Mucosa of descending colon (tissue), 3 donors: ENCODE results near the gene SLC17A4. TPM values are rescaled to one million over a fixed set of nuclear protein-coding genes. Genes with fewer than 3 reads are reported as not detected.

Experiments
- ATAC-seq: fragments of 200-7000 bp; cut with Tn5 transposase; one replicate; pipeline ENCODE4 v1.9.1; 2020; ENCODE audit warnings: mild to moderate bottlenecking, moderate library complexity
- DNase-seq, 3 donors: peaks; one replicate each; pipeline ENCODE4 v3.0.0-alpha.2; 2020
- H3K36me3 ChIP-seq: fragments of 200-600 bp; one replicate; pipeline ENCODE4 v1.8.0; 2021; ENCODE audit warnings: low read depth, mild to moderate bottlenecking
- H3K4me1 ChIP-seq: fragments of 200-600 bp; one replicate; pipeline ENCODE4 v1.8.0; 2021; ENCODE audit warnings: low read depth, mild to moderate bottlenecking
- H3K4me3 ChIP-seq: fragments of 200-600 bp; one replicate; pipeline ENCODE4 v1.8.0; 2021; ENCODE audit warnings: mild to moderate bottlenecking
- H3K9me3 ChIP-seq: fragments of 200-600 bp; one replicate; pipeline ENCODE4 v1.8.0; 2021; ENCODE audit warnings: mild to moderate bottlenecking
- CTCF ChIP-seq: fragments of 200-600 bp; IDR thresholded peaks from one replicate; pipeline ENCODE4 v1.8.0; 2022; ENCODE audit warnings: antibody characterized with exemption, mild to moderate bottlenecking
- intact Hi-C, 2 donors: fragments of 100-400 bp; cut with DNase I in 1 of 2; cut with micrococcal nuclease in 1 of 2; formaldehyde crosslinking; loops; one replicate each; pipeline versions ENCODE4 v1.11.0 to v1.11.1; 2022; cut with DNase I, micrococcal nuclease
- total RNA-seq, 3 donors: library from RNA; stranded (reverse); fragmentation: NEBNext Ultra II Directional in 2 of 3; extraction: Animal tissue kit (Norgen Biotek cat#: 25700) in 2 of 3; gene quantifications; one replicate each; pipeline versions ENCODE4 v1.2.1 to v1.2.4, GENCODE V29; 2021 to 2023
- donor health status: DM: no; HTN: no; CAD: no; lungs with moderate emphysema.
- donor health status: DM: no; HTN: no; CAD: no.
- donor health status: DM: no; HTN: yes; CAD: no.

The SLC17A4 gene
- total RNA-seq, 3 donors from 2014 or later = 30.2 to 107 (median 40.1) TPM

GRCh38 chr6:25781134-25781533 is 26.6 kb downstream of the SLC17A4 start:
- intact Hi-C loops = no loop called here
- no peak for ATAC-seq
- Histone ChIP-seq H3K9me3 (no peaks in the 10 kb centered on the region), H3K4me3 (no peak overlapping the region), H3K4me1 (no peaks in the 10 kb centered on the region), H3K36me3 (no peaks in the 10 kb centered on the region)
- TF ChIP-seq CTCF = no peak
- no peak for DNase-seq

GRCh38 chr6:25787428-25787827 is 32.9 kb downstream of the SLC17A4 start:
- H3K36me3 ChIP-seq = no peaks in the 10 kb centered on the region
- intact Hi-C loops = no loop called here
- no peaks in the 10 kb centered on the region for H3K4me1 ChIP-seq
- TF ChIP-seq CTCF = no peak
- H3K4me3 ChIP-seq = no peak overlapping the region
- ATAC-seq = no peak
- H3K9me3 ChIP-seq = no peaks in the 10 kb centered on the region
- no peak for DNase-seq

GRCh38 chr6:25788305-25788922 is 33.9 kb downstream of the SLC17A4 start:
- H3K4me1 ChIP-seq = no peaks in the 10 kb centered on the region
- TF ChIP-seq CTCF = no peak
- H3K9me3 ChIP-seq = no peaks in the 10 kb centered on the region
- H3K4me3 ChIP-seq = no peak overlapping the region
- no peaks in the 10 kb centered on the region for H3K36me3 ChIP-seq
- DNase-seq = peak in 2 of 3 donors; percentile 40 to 74
- intact Hi-C loops = no loop called here
- ATAC-seq = peak; percentile 86

DNA sequence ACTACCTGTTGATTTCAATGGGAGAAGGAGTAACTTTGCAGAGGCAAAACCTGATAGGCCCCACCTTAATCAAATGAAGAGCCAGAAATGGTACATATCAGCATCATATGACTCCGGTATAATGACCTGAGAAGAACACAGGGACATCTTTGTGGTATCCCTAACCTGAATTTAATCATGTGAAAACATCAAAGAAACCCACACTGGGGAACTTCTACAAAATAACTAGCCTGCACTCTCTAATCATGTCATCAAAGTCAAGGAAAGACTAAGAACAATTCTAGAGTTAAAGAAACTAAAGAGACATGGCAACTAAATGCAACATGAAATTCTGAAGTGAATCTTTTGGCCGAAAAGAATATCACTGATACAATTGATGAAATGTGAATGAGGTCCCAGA is 34.9 kb downstream of the SLC17A4 start:
- intact Hi-C loops = no loop called here
- no peak for DNase-seq

DNA sequence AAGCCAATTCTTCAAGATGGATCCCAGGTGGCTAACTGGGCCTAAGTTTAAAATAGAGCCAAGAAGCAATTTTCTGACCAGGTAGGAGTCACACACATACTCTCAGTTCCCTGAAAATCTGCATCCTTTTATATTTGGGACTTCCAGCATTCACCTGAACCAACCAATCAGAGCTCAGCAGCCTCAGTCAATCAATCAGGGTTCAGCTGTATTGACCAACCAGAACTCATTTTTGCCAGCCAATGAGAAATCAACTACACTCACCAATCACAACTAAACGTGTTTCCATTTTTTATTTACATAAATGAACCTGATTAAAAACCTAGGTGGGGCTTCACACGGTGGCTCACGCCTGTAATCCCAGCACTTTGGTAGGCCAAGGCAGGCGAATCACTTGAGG is 37.5 kb downstream of the SLC17A4 start:
- intact Hi-C loops = no loop called here

More for the DNA sequence above, 34.9 kb downstream of the SLC17A4 start:
- Histone ChIP-seq H3K9me3 (no peaks in the 10 kb centered on the region), H3K36me3 (no peaks in the 10 kb centered on the region), H3K4me3 (no peak overlapping the region), H3K4me1 (no peaks in the 10 kb centered on the region)
- TF ChIP-seq CTCF = no peak
- ATAC-seq = no peak

More for the DNA sequence above, 37.5 kb downstream of the SLC17A4 start:
- Histone ChIP-seq H3K4me3 (no peak overlapping the region), H3K9me3 (no peaks in the 10 kb centered on the region), H3K36me3 (no peaks in the 10 kb centered on the region), H3K4me1 (no peaks in the 10 kb centered on the region)
- ATAC-seq = no peak
- no peak for TF ChIP-seq CTCF
- no peak for DNase-seq
